GM23338 (cell line): ENCODE data around the gene DSCAML1. TPM values are rescaled to one million over a fixed set of nuclear protein-coding genes. Genes with fewer than 3 reads are reported as not detected.

Experiments
- ATAC-seq: fragments of 200-7000 bp; cut with Tn5 transposase; 3 replicates; pipeline ENCODE4 v1.9.1; 2020
- DNase-seq: peaks from one replicate; pipeline ENCODE4 v3.0.0-alpha.2; 2015; ENCODE audit warnings: low spot score
- H2AFZ ChIP-seq: fragments of 200-600 bp; sonication (generic); 2 replicates; pipeline ENCODE4 v1.8.0; 2016; ENCODE audit warnings: antibody characterized with exemption, mild to moderate bottlenecking, moderate library complexity
- H3F3A ChIP-seq: fragments of 200-600 bp; sonication (generic); replicated peaks from 2 replicates; pipeline ENCODE4 v1.8.0; 2017; ENCODE audit warnings: antibody characterized with exemption, mixed run types, low read depth
- H3K27ac ChIP-seq: fragments of 200-600 bp; sonication (generic); 2 replicates; pipeline ENCODE4 v1.6.1; 2016; ENCODE audit warnings: low read depth
- H3K27me3 ChIP-seq: fragments of 200-600 bp; sonication (generic); 2 replicates; pipeline ENCODE4 v1.8.0; 2016; ENCODE audit warnings: mild to moderate bottlenecking, mixed run types, moderate library complexity; ENCODE audit not compliant: insufficient read depth
- H3K36me3 ChIP-seq: fragments of 200-600 bp; sonication (generic); 2 replicates; pipeline ENCODE4 v1.8.0; 2016; ENCODE audit warnings: mild to moderate bottlenecking; ENCODE audit not compliant: insufficient read depth
- H3K4me1 ChIP-seq: fragments of 200-600 bp; sonication (generic); 2 replicates; pipeline ENCODE4 v1.8.0; 2016; ENCODE audit warnings: mild to moderate bottlenecking, moderate library complexity; ENCODE audit not compliant: insufficient read depth
- H3K4me2 ChIP-seq: fragments of 200-600 bp; sonication (generic); 2 replicates; pipeline ENCODE4 v1.7.1; 2017; ENCODE audit warnings: mixed run types
- H3K4me3 ChIP-seq: fragments of 200-600 bp; sonication (generic); 2 replicates; pipeline ENCODE4 v1.6.1; 2016; ENCODE audit warnings: mixed run types
- H3K79me2 ChIP-seq: fragments of 200-600 bp; sonication (generic); replicated peaks from 2 replicates; pipeline ENCODE4 v1.8.0; 2017; ENCODE audit warnings: mild to moderate bottlenecking; ENCODE audit not compliant: insufficient read depth
- H3K9me2 ChIP-seq: fragments of 200-600 bp; sonication (generic); 2 replicates; pipeline ENCODE4 v1.8.0; 2017; ENCODE audit not compliant: insufficient read depth
- H4K20me1 ChIP-seq: fragments of 200-600 bp; sonication (generic); replicated peaks from 2 replicates; pipeline ENCODE4 v1.8.0; 2017; ENCODE audit warnings: mild to moderate bottlenecking; ENCODE audit not compliant: insufficient read depth
- H3K27ac Mint-ChIP-seq: 2 replicates; pipeline ENCODE4 v1.8.0; 2020; ENCODE audit warnings: inconsistent platforms, mild to moderate bottlenecking, moderate library complexity, mixed read lengths
- H3K27me3 Mint-ChIP-seq: 3 replicates; pipeline ENCODE4 v1.8.0; 2022; ENCODE audit warnings: low read depth, mild to moderate bottlenecking, moderate library complexity, mixed read lengths, inconsistent platforms; ENCODE audit not compliant: insufficient read depth, poor library complexity
- H3K36me3 Mint-ChIP-seq: 3 replicates; pipeline ENCODE4 v1.8.0; 2021; ENCODE audit warnings: low read depth, mild to moderate bottlenecking, inconsistent platforms, moderate library complexity, mixed read lengths
- H3K4me1 Mint-ChIP-seq: 3 replicates; pipeline ENCODE4 v1.8.0; 2020; ENCODE audit warnings: mild to moderate bottlenecking, inconsistent platforms, mixed read lengths
- H3K4me3 Mint-ChIP-seq: 3 replicates; pipeline ENCODE4 v1.8.0; 2021; ENCODE audit warnings: moderate library complexity, mild to moderate bottlenecking, inconsistent platforms, mixed read lengths
- H3K9me3 Mint-ChIP-seq: 3 replicates; pipeline ENCODE4 v1.8.0; 2020; ENCODE audit warnings: moderate library complexity, mild to moderate bottlenecking, inconsistent platforms, mixed read lengths
- CREB1 ChIP-seq: fragments of 250-450 bp; sonication (Bioruptor Pico); IDR thresholded peaks from 2 replicates; pipeline ENCODE4 v1.5.0; 2020; ENCODE audit warnings: low read depth, mild to moderate bottlenecking, moderate library complexity
- EZH2 ChIP-seq: fragments of 200-600 bp; sonication (generic); IDR thresholded peaks from one replicate; pipeline ENCODE4 v1.8.0; 2017; ENCODE audit warnings: antibody characterized with exemption, mild to moderate bottlenecking, low read depth; ENCODE audit not compliant: unreplicated experiment
- NANOG ChIP-seq: IDR thresholded peaks from 2 replicates; pipeline ENCODE4 v1.6.1; 2016; ENCODE audit warnings: antibody characterized with exemption, borderline replicate concordance
- POLR2AphosphoS5 ChIP-seq: IDR thresholded peaks from 2 replicates; pipeline ENCODE4 v1.6.1; 2016; ENCODE audit warnings: antibody characterized with exemption, low read depth
- STAT1 ChIP-seq: IDR thresholded peaks from one replicate; pipeline ENCODE4 v1.6.1; 2016; ENCODE audit warnings: antibody characterized with exemption; ENCODE audit not compliant: unreplicated experiment
- polyA plus RNA-seq: library from polyadenylated mRNA; unstranded; fragments of >200 nt; fragmentation: Nextera tagmentation; extraction: Ambion mirVana; gene quantifications from 2 replicates; pipeline ENCODE4 v1.2.1, GENCODE V29; 2016
- total RNA-seq: library from RNA; depleted of rRNA; stranded (reverse); fragments of >200 nt; shearing (Covaris generic); gene quantifications from 2 replicates; pipeline ENCODE4 v1.2.3, GENCODE V29; 2014
- TF ChIP-seq, protein P1 (sequence below), 2 experiments: fragments of 200-600 bp in 1 of 2; sonication (generic) in 1 of 2; conservative IDR thresholded peaks; 2 replicates each; pipeline versions ENCODE4 v1.5.1 to v1.6.1; 2016 to 2017; ENCODE audit warnings: antibody characterized with exemption in 2 of 2, low read depth in 2 of 2, mild to moderate bottlenecking in 2 of 2, moderate library complexity in 1 of 2
- TF ChIP-seq, protein P2 (sequence below): IDR thresholded peaks from 2 replicates; pipeline ENCODE4 v1.6.1; 2016; ENCODE audit warnings: antibody characterized with exemption
- TF ChIP-seq, protein P3 (sequence below): fragments of 250-450 bp; sonication (Bioruptor Pico); IDR thresholded peaks from 2 replicates; pipeline ENCODE4 v1.5.0; 2020; ENCODE audit warnings: mild to moderate bottlenecking, moderate library complexity
- TF ChIP-seq, protein P4 (sequence below): IDR thresholded peaks from one replicate; pipeline ENCODE4 v1.6.1; 2018; ENCODE audit warnings: antibody characterized with exemption; ENCODE audit not compliant: unreplicated experiment

The DSCAML1 gene
- total and polyA plus RNA-seq, 2 experiments from 2014 or later: 0.17 TPM; not detected in 1

DNA sequence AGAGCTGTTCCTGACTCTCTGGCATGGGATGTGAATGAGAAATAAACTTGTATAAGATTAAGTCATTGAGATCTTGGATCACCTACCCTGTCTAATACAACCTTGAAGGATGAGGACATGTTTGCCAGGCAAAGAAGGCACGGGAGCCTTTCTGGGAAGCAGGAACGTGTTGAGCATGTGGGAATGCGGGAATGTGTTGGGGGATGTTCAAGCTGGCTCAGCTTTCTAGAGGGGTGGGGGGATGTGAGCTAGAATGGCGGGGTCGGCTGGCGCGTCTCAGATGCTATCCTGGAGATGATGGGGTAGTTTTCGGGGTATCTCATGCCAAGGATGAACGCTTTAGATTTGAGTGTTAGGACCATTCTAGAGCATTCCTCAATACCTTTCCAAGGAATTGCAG is 227.1 kb downstream of the DSCAML1 start:
- H3K27ac Mint-ChIP-seq: no peak overlapping the region
- Histone ChIP-seq H3K27me3 (no peaks in the 10 kb centered on the region), H3K79me2 (no peaks in the 10 kb centered on the region), H3K9me2 (no peaks in the 10 kb centered on the region), H4K20me1 (no peaks in the 10 kb centered on the region), H3K27ac (no peak overlapping the region), H3K4me2 (no peak overlapping the region), H3F3A (no peaks in the 10 kb centered on the region), H3K4me3 (no peak overlapping the region), H3K4me1 (no peaks in the 10 kb centered on the region), H2AFZ (no peak overlapping the region), H3K36me3 (no peaks in the 10 kb centered on the region)
- H3K9me3 Mint-ChIP-seq: no peaks in the 10 kb centered on the region
- no peak overlapping the region for H3K4me3 Mint-ChIP-seq
- no peak for TF ChIP-seq STAT1
- no peak for TF ChIP-seq CREB1 (CRISPR knock-in tag)
- TF ChIP-seq, protein P1, sequence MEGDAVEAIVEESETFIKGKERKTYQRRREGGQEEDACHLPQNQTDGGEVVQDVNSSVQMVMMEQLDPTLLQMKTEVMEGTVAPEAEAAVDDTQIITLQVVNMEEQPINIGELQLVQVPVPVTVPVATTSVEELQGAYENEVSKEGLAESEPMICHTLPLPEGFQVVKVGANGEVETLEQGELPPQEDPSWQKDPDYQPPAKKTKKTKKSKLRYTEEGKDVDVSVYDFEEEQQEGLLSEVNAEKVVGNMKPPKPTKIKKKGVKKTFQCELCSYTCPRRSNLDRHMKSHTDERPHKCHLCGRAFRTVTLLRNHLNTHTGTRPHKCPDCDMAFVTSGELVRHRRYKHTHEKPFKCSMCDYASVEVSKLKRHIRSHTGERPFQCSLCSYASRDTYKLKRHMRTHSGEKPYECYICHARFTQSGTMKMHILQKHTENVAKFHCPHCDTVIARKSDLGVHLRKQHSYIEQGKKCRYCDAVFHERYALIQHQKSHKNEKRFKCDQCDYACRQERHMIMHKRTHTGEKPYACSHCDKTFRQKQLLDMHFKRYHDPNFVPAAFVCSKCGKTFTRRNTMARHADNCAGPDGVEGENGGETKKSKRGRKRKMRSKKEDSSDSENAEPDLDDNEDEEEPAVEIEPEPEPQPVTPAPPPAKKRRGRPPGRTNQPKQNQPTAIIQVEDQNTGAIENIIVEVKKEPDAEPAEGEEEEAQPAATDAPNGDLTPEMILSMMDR (conservative IDR thresholded peaks at IDR 0.05; ENCODE audit: low read depth in 2 of 2): no peak
- TF ChIP-seq, protein P2, sequence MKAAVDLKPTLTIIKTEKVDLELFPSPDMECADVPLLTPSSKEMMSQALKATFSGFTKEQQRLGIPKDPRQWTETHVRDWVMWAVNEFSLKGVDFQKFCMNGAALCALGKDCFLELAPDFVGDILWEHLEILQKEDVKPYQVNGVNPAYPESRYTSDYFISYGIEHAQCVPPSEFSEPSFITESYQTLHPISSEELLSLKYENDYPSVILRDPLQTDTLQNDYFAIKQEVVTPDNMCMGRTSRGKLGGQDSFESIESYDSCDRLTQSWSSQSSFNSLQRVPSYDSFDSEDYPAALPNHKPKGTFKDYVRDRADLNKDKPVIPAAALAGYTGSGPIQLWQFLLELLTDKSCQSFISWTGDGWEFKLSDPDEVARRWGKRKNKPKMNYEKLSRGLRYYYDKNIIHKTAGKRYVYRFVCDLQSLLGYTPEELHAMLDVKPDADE: no peak
- no peak for TF ChIP-seq NANOG
- TF ChIP-seq EZH2: no peak
- TF ChIP-seq, protein P3, sequence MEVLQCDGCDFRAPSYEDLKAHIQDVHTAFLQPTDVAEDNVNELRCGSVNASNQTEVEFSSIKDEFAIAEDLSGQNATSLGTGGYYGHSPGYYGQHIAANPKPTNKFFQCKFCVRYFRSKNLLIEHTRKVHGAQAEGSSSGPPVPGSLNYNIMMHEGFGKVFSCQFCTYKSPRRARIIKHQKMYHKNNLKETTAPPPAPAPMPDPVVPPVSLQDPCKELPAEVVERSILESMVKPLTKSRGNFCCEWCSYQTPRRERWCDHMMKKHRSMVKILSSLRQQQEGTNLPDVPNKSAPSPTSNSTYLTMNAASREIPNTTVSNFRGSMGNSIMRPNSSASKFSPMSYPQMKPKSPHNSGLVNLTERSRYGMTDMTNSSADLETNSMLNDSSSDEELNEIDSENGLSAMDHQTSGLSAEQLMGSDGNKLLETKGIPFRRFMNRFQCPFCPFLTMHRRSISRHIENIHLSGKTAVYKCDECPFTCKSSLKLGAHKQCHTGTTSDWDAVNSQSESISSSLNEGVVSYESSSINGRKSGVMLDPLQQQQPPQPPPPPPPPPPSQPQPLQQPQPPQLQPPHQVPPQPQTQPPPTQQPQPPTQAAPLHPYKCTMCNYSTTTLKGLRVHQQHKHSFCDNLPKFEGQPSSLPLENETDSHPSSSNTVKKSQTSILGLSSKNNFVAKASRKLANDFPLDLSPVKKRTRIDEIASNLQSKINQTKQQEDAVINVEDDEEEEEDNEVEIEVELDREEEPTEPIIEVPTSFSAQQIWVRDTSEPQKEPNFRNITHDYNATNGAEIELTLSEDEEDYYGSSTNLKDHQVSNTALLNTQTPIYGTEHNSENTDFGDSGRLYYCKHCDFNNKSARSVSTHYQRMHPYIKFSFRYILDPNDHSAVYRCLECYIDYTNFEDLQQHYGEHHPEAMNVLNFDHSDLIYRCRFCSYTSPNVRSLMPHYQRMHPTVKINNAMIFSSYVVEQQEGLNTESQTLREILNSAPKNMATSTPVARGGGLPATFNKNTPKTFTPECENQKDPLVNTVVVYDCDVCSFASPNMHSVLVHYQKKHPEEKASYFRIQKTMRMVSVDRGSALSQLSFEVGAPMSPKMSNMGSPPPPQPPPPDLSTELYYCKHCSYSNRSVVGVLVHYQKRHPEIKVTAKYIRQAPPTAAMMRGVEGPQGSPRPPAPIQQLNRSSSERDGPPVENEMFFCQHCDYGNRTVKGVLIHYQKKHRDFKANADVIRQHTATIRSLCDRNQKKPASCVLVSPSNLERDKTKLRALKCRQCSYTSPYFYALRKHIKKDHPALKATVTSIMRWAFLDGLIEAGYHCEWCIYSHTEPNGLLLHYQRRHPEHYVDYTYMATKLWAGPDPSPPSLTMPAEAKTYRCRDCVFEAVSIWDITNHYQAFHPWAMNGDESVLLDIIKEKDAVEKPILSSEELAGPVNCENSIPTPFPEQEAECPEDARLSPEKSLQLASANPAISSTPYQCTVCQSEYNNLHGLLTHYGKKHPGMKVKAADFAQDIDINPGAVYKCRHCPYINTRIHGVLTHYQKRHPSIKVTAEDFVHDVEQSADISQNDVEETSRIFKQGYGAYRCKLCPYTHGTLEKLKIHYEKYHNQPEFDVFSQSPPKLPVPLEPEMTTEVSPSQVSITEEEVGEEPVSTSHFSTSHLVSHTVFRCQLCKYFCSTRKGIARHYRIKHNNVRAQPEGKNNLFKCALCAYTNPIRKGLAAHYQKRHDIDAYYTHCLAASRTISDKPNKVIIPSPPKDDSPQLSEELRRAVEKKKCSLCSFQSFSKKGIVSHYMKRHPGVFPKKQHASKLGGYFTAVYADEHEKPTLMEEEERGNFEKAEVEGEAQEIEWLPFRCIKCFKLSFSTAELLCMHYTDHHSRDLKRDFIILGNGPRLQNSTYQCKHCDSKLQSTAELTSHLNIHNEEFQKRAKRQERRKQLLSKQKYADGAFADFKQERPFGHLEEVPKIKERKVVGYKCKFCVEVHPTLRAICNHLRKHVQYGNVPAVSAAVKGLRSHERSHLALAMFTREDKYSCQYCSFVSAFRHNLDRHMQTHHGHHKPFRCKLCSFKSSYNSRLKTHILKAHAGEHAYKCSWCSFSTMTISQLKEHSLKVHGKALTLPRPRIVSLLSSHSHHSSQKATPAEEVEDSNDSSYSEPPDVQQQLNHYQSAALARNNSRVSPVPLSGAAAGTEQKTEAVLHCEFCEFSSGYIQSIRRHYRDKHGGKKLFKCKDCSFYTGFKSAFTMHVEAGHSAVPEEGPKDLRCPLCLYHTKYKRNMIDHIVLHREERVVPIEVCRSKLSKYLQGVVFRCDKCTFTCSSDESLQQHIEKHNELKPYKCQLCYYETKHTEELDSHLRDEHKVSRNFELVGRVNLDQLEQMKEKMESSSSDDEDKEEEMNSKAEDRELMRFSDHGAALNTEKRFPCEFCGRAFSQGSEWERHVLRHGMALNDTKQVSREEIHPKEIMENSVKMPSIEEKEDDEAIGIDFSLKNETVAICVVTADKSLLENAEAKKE (CRISPR knock-in tag): no peak
- TF ChIP-seq, protein P4, sequence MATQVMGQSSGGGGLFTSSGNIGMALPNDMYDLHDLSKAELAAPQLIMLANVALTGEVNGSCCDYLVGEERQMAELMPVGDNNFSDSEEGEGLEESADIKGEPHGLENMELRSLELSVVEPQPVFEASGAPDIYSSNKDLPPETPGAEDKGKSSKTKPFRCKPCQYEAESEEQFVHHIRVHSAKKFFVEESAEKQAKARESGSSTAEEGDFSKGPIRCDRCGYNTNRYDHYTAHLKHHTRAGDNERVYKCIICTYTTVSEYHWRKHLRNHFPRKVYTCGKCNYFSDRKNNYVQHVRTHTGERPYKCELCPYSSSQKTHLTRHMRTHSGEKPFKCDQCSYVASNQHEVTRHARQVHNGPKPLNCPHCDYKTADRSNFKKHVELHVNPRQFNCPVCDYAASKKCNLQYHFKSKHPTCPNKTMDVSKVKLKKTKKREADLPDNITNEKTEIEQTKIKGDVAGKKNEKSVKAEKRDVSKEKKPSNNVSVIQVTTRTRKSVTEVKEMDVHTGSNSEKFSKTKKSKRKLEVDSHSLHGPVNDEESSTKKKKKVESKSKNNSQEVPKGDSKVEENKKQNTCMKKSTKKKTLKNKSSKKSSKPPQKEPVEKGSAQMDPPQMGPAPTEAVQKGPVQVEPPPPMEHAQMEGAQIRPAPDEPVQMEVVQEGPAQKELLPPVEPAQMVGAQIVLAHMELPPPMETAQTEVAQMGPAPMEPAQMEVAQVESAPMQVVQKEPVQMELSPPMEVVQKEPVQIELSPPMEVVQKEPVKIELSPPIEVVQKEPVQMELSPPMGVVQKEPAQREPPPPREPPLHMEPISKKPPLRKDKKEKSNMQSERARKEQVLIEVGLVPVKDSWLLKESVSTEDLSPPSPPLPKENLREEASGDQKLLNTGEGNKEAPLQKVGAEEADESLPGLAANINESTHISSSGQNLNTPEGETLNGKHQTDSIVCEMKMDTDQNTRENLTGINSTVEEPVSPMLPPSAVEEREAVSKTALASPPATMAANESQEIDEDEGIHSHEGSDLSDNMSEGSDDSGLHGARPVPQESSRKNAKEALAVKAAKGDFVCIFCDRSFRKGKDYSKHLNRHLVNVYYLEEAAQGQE: no peak
- no peak for TF ChIP-seq POLR2AphosphoS5
- no peak for DNase-seq
- no peaks in the 10 kb centered on the region for H3K36me3 Mint-ChIP-seq
- H3K4me1 Mint-ChIP-seq: peaks cover 5% of the 10 kb centered on the region
- peaks cover 11% of the 10 kb centered on the region for H3K27me3 Mint-ChIP-seq
- no peak for ATAC-seq
